Measurements from ENCODE around the gene TBKBP1.

Gene TBKBP1

GRCh38 chr17:47717979-47718621 is 24.1 kb downstream of the TBKBP1 start:
- Mint-ChIP-seq H3K36me3 (ENCODE audit: low read depth) (no peaks in the 10 kb centered on the region), H3K27me3 (ENCODE audit: low read depth) (peaks cover 76% of the 10 kb centered on the region), H3K9me3 (no peaks in the 10 kb centered on the region), H3K4me3 (no peak overlapping the region), H3K4me1 (peaks cover 8% of the 10 kb centered on the region), H3K27ac (peak overlapping the region in 1 of 3 experiments; percentile 9)
- no peak for TF ChIP-seq CTCF (IDR thresholded peaks at IDR 0.05; ENCODE audit: unreplicated experiment in 3 of 3)

- Mint-ChIP-seq H3K4me3 (no peak overlapping the region), H3K4me1 (peaks cover 8% of the 10 kb centered on the region), H3K27me3 (ENCODE audit: low read depth) (peaks cover 82% of the 10 kb centered on the region), H3K27ac (no peak overlapping the region), H3K36me3 (ENCODE audit: low read depth) (no peaks in the 10 kb centered on the region), H3K9me3 (no peaks in the 10 kb centered on the region)
- TF ChIP-seq CTCF (IDR thresholded peaks at IDR 0.05; ENCODE audit: unreplicated experiment in 3 of 3) = no peak
Observed at GRCh38 chr17:47718634-47719405, 24.9 kb downstream of the TBKBP1 start.

- Mint-ChIP-seq H3K9me3 (no peaks in the 10 kb centered on the region), H3K4me1 (peaks cover 8% of the 10 kb centered on the region), H3K36me3 (ENCODE audit: low read depth) (no peaks in the 10 kb centered on the region), H3K27ac (no peak overlapping the region), H3K4me3 (no peak overlapping the region), H3K27me3 (ENCODE audit: low read depth) (peaks cover 84% of the 10 kb centered on the region)
- no peak for TF ChIP-seq CTCF (IDR thresholded peaks at IDR 0.05; ENCODE audit: unreplicated experiment in 3 of 3)
Observed at GRCh38 chr17:47719411-47720152, 25.6 kb downstream of the TBKBP1 start.

- no peak overlapping the region for H3K4me3 Mint-ChIP-seq
- H3K36me3 Mint-ChIP-seq (ENCODE audit: low read depth) = no peaks in the 10 kb centered on the region
- H3K27ac Mint-ChIP-seq = no peak overlapping the region
- no peaks in the 10 kb centered on the region for H3K9me3 Mint-ChIP-seq
- no peak for TF ChIP-seq CTCF (IDR thresholded peaks at IDR 0.05; ENCODE audit: unreplicated experiment in 3 of 3)
- peaks cover 88% of the 10 kb centered on the region for H3K27me3 Mint-ChIP-seq (ENCODE audit: low read depth)
- peaks cover 8% of the 10 kb centered on the region for H3K4me1 Mint-ChIP-seq
Observed at GRCh38 chr17:47720196-47720595, 26.2 kb downstream of the TBKBP1 start.

GRCh38 chr17:47720754-47721533 is 27.0 kb downstream of the TBKBP1 start:
- Mint-ChIP-seq H3K4me1 (peaks cover 8% of the 10 kb centered on the region), H3K9me3 (no peaks in the 10 kb centered on the region), H3K36me3 (ENCODE audit: low read depth) (no peaks in the 10 kb centered on the region), H3K27ac (no peak overlapping the region), H3K27me3 (ENCODE audit: low read depth) (peaks cover 81% of the 10 kb centered on the region), H3K4me3 (no peak overlapping the region)
- no peak for TF ChIP-seq CTCF (IDR thresholded peaks at IDR 0.05; ENCODE audit: unreplicated experiment in 3 of 3)

Data from nephron (organoid).